Nephron progenitor cell (in vitro differentiated cells): Measurements from ENCODE around the gene NAV1.
A peak's percentile ranks its signal among the peaks of the same experiment; 100 is the strongest.

Experiments used
- DNase-seq: peaks from one replicate; pipeline ENCODE4 v3.0.0; 2021
- H3K27ac Mint-ChIP-seq: 2 replicates; pipeline ENCODE4 v1.8.0; 2021; ENCODE audit warnings: mild to moderate bottlenecking, moderate library complexity, mixed read lengths
- H3K27me3 Mint-ChIP-seq: 2 replicates; pipeline ENCODE4 v1.8.0; 2021; ENCODE audit warnings: mild to moderate bottlenecking, low read depth, mixed read lengths; ENCODE audit not compliant: poor library complexity
- H3K36me3 Mint-ChIP-seq: 2 replicates; pipeline ENCODE4 v1.8.0; 2021; ENCODE audit warnings: low read depth, mixed read lengths
- H3K4me1 Mint-ChIP-seq: 2 replicates; pipeline ENCODE4 v1.8.0; 2021; ENCODE audit warnings: mixed read lengths
- H3K4me3 Mint-ChIP-seq: 2 replicates; pipeline ENCODE4 v1.8.0; 2021; ENCODE audit warnings: mild to moderate bottlenecking, moderate library complexity, mixed read lengths
- H3K9me3 Mint-ChIP-seq: 2 replicates; pipeline ENCODE4 v1.8.0; 2021; ENCODE audit warnings: mild to moderate bottlenecking, moderate library complexity, mixed read lengths
- CTCF ChIP-seq: fragments of 200-600 bp; sonication (generic); IDR thresholded peaks from 2 replicates; pipeline ENCODE4 v1.5.0; 2021; ENCODE audit warnings: antibody characterized with exemption

The NAV1 gene

GRCh38 chr1:201510734-201511133 is 28.2 kb upstream of the NAV1 start:
- H3K9me3 Mint-ChIP-seq, result no peaks in the 10 kb centered on the region
- no peak for DNase-seq
- TF ChIP-seq CTCF, result no peak
- H3K36me3 Mint-ChIP-seq, result no peaks in the 10 kb centered on the region
- H3K4me3 Mint-ChIP-seq, result no peak overlapping the region
- H3K27ac Mint-ChIP-seq, result no peak overlapping the region
- H3K4me1 Mint-ChIP-seq, result peaks cover 30% of the 10 kb centered on the region
- peaks cover 37% of the 10 kb centered on the region for H3K27me3 Mint-ChIP-seq

- peaks cover 43% of the 10 kb centered on the region for H3K27me3 Mint-ChIP-seq
- H3K4me1 Mint-ChIP-seq, result peaks cover 23% of the 10 kb centered on the region
- peak overlapping the region; percentile 76 for H3K27ac Mint-ChIP-seq
- no peak for DNase-seq
- no peaks in the 10 kb centered on the region for H3K36me3 Mint-ChIP-seq
- H3K9me3 Mint-ChIP-seq, result no peaks in the 10 kb centered on the region
- no peak for TF ChIP-seq CTCF
- H3K4me3 Mint-ChIP-seq, result no peak overlapping the region
Measured at GRCh38 chr1:201511396-201511940, 27.5 kb upstream of the NAV1 start.

- H3K27me3 Mint-ChIP-seq, result peaks cover 43% of the 10 kb centered on the region
- H3K9me3 Mint-ChIP-seq, result no peaks in the 10 kb centered on the region
- TF ChIP-seq CTCF, result no peak
- peak overlapping the region; percentile 77 for H3K27ac Mint-ChIP-seq
- peaks cover 21% of the 10 kb centered on the region for H3K4me1 Mint-ChIP-seq
- H3K36me3 Mint-ChIP-seq, result no peaks in the 10 kb centered on the region
- DNase-seq, result peak; percentile 56
- peak overlapping the region; percentile 39 for H3K4me3 Mint-ChIP-seq
Measured at GRCh38 chr1:201511941-201512539, 26.9 kb upstream of the NAV1 start.

GRCh38 chr1:201513498-201514243 is 25.3 kb upstream of the NAV1 start:
- H3K9me3 Mint-ChIP-seq, result no peaks in the 10 kb centered on the region
- DNase-seq, result no peak
- H3K27me3 Mint-ChIP-seq, result peaks cover 45% of the 10 kb centered on the region
- no peak for TF ChIP-seq CTCF
- H3K36me3 Mint-ChIP-seq, result no peaks in the 10 kb centered on the region
- H3K27ac Mint-ChIP-seq, result no peak overlapping the region
- no peak overlapping the region for H3K4me3 Mint-ChIP-seq
- H3K4me1 Mint-ChIP-seq, result peaks cover 21% of the 10 kb centered on the region

- no peak for DNase-seq
- Mint-ChIP-seq H3K4me3 (no peak overlapping the region), H3K9me3 (no peaks in the 10 kb centered on the region), H3K36me3 (no peaks in the 10 kb centered on the region), H3K27ac (no peak overlapping the region), H3K4me1 (peaks cover 21% of the 10 kb centered on the region), H3K27me3 (peaks cover 42% of the 10 kb centered on the region)
- TF ChIP-seq CTCF, result no peak
Measured at GRCh38 chr1:201514466-201514865, 24.5 kb upstream of the NAV1 start.
